Neural crest cell (in vitro differentiated cells): Measurements from ENCODE around the gene PTPN23. TPM values are rescaled to one million over a fixed set of nuclear protein-coding genes. Genes with fewer than 3 reads are reported as not detected.
A peak's percentile ranks its signal among the peaks of the same experiment; 100 is the strongest.

ENCODE experiments used
- DNase-seq: peaks from one replicate; pipeline ENCODE4 v3.0.0; 2021; ENCODE audit warnings: low read depth, mixed read lengths, low spot score
- H3K27ac Mint-ChIP-seq: one replicate; pipeline ENCODE4 v1.8.0; 2021; ENCODE audit warnings: mild to moderate bottlenecking, mixed read lengths; ENCODE audit not compliant: unreplicated experiment
- H3K27me3 Mint-ChIP-seq: 2 replicates; pipeline ENCODE4 v1.8.0; 2021; ENCODE audit warnings: low read depth, mild to moderate bottlenecking, mixed read lengths
- H3K36me3 Mint-ChIP-seq: 2 replicates; pipeline ENCODE4 v1.8.0; 2021; ENCODE audit warnings: low read depth, mild to moderate bottlenecking, mixed read lengths
- H3K4me1 Mint-ChIP-seq: 2 replicates; pipeline ENCODE4 v1.8.0; 2021; ENCODE audit warnings: mixed read lengths
- H3K4me3 Mint-ChIP-seq: one replicate; pipeline ENCODE4 v1.8.0; 2021; ENCODE audit warnings: mild to moderate bottlenecking, mixed read lengths
- H3K9me3 Mint-ChIP-seq: 2 replicates; pipeline ENCODE4 v1.8.0; 2021; ENCODE audit warnings: mixed read lengths
- total RNA-seq: library from RNA; stranded (reverse); gene quantifications from 2 replicates; pipeline ENCODE4 v1.2.1, GENCODE V29; 2021
- TF ChIP-seq, protein P1 (sequence below): fragments of 200-600 bp; sonication (generic); conservative IDR thresholded peaks from 2 replicates; pipeline ENCODE4 v1.5.0; 2021; ENCODE audit warnings: antibody characterized with exemption, mild to moderate bottlenecking

The PTPN23 gene
- total RNA-seq, 1 donor from 2014 or later = 43.9 TPM

DNA sequence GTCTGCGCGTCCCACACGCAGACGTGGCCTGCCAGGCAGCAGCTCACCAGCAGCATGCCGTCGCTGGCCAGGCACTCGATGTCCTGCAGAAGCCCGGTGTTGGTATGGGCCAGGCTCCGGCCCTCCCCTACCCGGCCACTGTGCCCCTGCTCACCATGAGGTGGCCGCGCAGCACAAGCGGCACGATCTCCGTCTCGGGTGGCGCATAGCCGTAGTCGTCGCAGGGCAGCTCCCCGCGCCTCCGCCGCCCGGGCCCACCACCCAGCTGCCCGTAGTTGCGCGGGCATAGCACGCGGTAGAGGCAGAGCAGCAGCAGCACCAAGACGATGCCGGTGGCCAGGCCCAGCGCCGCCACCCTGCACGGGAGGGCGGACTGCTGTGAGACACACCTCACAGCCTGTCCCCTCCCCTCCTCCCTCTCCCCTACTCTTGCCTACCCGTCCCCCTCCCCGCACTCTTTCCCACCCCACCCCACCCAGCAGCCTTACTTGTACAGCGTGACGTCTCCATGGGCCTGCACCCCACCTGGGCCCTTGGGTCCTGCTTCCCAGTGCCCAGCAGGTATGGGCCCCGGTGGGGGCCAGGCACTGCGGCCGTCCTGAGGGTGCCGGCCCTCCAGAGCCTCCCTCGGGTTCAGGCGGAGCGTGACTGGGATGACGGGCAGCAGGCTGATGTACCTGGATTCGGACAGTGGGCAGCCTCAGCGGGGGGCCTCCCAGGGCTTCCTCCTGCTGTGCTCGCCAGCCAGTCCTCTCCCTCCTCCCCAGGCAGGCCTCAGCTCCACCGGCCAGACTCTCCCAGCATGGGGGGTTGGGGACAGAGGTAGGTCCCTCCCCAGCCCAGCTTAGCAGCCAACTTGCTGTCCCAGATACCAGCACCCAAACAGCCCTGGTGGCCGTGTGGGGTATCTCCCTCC is 37.6 kb downstream of the PTPN23 start:
- Mint-ChIP-seq H3K9me3 (no peaks in the 10 kb centered on the region), H3K4me3 (no peak overlapping the region), H3K27ac (no peak overlapping the region), H3K4me1 (peaks cover 7% of the 10 kb centered on the region), H3K36me3 (peaks cover 6% of the 10 kb centered on the region), H3K27me3 (peaks cover 2% of the 10 kb centered on the region)
- TF ChIP-seq, protein P1, sequence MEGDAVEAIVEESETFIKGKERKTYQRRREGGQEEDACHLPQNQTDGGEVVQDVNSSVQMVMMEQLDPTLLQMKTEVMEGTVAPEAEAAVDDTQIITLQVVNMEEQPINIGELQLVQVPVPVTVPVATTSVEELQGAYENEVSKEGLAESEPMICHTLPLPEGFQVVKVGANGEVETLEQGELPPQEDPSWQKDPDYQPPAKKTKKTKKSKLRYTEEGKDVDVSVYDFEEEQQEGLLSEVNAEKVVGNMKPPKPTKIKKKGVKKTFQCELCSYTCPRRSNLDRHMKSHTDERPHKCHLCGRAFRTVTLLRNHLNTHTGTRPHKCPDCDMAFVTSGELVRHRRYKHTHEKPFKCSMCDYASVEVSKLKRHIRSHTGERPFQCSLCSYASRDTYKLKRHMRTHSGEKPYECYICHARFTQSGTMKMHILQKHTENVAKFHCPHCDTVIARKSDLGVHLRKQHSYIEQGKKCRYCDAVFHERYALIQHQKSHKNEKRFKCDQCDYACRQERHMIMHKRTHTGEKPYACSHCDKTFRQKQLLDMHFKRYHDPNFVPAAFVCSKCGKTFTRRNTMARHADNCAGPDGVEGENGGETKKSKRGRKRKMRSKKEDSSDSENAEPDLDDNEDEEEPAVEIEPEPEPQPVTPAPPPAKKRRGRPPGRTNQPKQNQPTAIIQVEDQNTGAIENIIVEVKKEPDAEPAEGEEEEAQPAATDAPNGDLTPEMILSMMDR = peak; percentile 34
- no peak for DNase-seq

DNA sequence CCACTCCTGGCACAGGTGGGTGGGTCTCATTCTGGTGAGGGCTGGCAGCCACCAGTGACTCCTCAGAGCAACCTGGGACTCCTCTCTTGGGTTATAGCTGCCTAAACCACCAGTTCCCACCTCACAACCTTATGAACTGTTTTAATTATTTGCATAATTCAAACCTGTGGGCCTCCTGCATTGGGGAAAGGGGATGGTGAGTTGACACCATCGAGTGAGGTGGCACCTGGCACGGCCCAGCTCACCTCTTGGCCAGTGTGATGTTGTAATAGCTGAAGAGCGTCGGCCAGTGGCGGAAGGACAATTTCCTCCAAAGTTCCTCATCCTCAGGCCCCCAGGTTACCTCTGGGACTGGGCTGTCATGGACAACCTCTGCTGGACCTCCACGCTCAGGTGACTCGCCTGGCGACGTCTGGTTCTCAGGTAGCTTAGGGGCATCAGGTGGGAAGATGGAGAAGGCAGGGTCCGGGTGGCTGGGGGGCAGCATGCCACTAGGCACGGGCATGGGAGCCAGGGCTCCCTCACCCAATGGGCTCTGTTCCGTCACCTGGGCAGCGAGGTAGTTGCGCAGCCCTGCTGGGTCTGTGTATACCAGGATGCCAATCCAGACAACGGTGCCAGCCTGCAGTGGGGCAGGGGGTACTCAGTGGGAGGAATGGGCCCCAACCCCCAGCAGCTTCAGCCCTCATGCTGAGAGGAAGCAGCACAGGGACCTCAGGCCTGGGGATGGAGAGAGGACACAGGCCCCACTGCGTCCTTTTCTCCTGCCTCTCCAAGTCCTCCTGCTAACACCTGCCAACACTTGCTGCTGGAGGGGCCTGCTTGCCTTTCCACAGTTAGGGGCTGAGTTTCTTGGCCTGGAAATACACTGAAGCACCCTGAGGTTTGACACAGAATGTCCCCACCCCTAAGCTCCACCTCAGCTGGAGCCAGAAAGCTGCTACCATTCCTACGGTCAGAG is 38.5 kb downstream of the PTPN23 start:
- H3K36me3 Mint-ChIP-seq = peaks cover 6% of the 10 kb centered on the region
- TF ChIP-seq, protein P1 = no peak
- H3K4me3 Mint-ChIP-seq = no peak overlapping the region
- no peak for DNase-seq
- H3K9me3 Mint-ChIP-seq = no peaks in the 10 kb centered on the region
- H3K4me1 Mint-ChIP-seq = peaks cover 6% of the 10 kb centered on the region
- H3K27ac Mint-ChIP-seq = peak overlapping the region; percentile 94
- H3K27me3 Mint-ChIP-seq = peaks cover 2% of the 10 kb centered on the region

DNA sequence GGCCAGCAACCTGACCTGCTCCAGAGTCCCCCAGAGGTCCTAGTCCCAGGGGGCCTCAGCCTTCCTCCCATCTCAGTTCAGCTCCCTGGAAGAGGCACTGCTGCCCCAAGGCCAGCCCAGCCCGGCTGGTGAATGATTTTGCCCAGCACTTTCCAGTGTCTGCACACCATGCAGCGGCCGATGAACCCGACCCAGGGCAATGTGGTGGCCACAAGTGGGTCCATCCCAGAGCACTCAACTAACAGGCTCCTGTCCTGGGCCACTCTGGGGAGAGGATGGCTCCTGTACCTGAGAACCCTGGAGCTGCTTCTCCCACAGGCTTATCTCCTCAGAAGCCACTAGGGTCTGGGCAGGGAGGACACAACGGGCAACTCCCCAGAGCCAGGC is 39.2 kb downstream of the PTPN23 start:
- Mint-ChIP-seq H3K27ac (no peak overlapping the region), H3K4me3 (no peak overlapping the region), H3K9me3 (no peaks in the 10 kb centered on the region), H3K27me3 (peaks cover 2% of the 10 kb centered on the region), H3K36me3 (peaks cover 7% of the 10 kb centered on the region), H3K4me1 (peaks cover 6% of the 10 kb centered on the region)
- TF ChIP-seq, protein P1 = no peak
- no peak for DNase-seq

DNA sequence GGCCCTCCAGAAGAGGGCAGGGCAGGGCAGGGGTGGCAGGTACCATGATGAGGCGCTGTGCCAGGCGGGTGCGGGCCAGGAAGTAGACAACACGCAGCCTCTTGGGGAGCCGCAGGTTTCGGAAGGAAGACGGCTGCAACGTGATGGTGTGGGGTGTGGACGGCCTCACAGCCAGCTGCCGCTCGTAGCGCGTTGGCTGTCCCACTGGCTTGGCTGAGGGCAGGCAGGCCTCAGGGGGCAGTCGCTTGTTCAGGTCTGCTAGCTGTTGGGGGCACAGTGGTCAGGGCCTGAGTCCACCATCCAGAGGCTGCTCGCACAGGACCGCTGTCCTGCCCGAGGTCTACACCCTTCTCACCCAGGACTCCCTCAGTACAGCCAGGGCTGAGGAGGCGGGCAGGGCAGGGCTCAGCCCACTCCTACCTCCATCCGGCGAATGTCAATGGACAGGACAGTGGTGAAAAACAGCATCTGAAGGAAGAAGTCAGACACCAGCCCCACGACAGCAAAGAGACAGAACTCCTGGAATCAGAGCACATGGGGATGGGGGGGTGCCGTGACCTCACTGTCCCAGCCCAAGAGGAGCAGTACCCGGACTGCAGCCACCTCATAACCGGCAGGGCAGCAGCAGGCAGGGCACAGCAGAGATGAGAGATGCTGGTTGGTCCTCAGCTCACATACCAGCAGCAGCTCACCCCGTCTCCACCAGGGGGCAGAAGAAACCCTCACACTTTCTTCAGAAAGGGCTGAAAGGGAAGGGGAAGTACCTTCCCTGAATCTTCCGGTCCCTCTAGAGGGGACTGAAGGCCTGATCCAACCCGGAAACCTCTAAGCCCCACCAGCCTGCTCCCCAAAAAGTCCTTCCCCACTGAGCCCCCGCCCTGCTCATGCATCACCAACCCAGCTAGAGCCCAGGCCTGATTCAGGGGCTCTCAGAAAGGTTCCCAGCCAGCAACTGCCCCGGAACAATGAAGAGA is 40.0 kb downstream of the PTPN23 start:
- Mint-ChIP-seq H3K36me3 (peaks cover 10% of the 10 kb centered on the region), H3K4me1 (peaks cover 6% of the 10 kb centered on the region), H3K4me3 (peak overlapping the region; percentile 65), H3K27me3 (peaks cover 2% of the 10 kb centered on the region), H3K9me3 (no peaks in the 10 kb centered on the region), H3K27ac (peak overlapping the region; percentile 99)
- TF ChIP-seq, protein P1 = peak; percentile 92
- peak; percentile 95 for DNase-seq
